PC-9 (cell line): ENCODE data around the gene TFAP2B.

Source experiments
- EZH2 ChIP-seq: fragments of 200-600 bp; sonication (generic); IDR thresholded peaks from 2 replicates; pipeline ENCODE4 v1.8.0; 2017; ENCODE audit warnings: antibody characterized with exemption, low read depth
- TF ChIP-seq, protein P1 (sequence below): fragments of 200-600 bp; sonication (generic); conservative IDR thresholded peaks from 2 replicates; pipeline ENCODE4 v1.6.1; 2017; ENCODE audit warnings: mixed run types, antibody characterized with exemption, mild to moderate bottlenecking, moderate library complexity

GRCh38 chr6:50850223-50851048 is 31.8 kb downstream of the TFAP2B start:
- TF ChIP-seq, protein P1, sequence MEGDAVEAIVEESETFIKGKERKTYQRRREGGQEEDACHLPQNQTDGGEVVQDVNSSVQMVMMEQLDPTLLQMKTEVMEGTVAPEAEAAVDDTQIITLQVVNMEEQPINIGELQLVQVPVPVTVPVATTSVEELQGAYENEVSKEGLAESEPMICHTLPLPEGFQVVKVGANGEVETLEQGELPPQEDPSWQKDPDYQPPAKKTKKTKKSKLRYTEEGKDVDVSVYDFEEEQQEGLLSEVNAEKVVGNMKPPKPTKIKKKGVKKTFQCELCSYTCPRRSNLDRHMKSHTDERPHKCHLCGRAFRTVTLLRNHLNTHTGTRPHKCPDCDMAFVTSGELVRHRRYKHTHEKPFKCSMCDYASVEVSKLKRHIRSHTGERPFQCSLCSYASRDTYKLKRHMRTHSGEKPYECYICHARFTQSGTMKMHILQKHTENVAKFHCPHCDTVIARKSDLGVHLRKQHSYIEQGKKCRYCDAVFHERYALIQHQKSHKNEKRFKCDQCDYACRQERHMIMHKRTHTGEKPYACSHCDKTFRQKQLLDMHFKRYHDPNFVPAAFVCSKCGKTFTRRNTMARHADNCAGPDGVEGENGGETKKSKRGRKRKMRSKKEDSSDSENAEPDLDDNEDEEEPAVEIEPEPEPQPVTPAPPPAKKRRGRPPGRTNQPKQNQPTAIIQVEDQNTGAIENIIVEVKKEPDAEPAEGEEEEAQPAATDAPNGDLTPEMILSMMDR = no peak
- TF ChIP-seq EZH2 = no peak
